Caco-2 (cell line): ENCODE data around the gene TRIO. TPM values are rescaled to one million over a fixed set of nuclear protein-coding genes. Genes with fewer than 3 reads are reported as not detected.

ENCODE experiments used
- BruUV-seq: library from RNA; stranded (reverse); fragments of 400-500 nt; replicated peaks from 2 replicates; lab custom pipeline; 2021; lab: Mats Ljungman, UMichigan
- CTCF ChIA-PET: fragments of 300-600 bp; sonication (Branson Sonifier 250); formaldehyde crosslinking; loops from one replicate; lab custom pipeline; 2022; ENCODE audit warnings: antibody characterized with exemption; lab: Charles Lee
- POLR2A ChIA-PET: fragments of 300-600 bp; sonication (Branson Sonifier 250); formaldehyde crosslinking; loops from one replicate; lab custom pipeline; 2022; ENCODE audit warnings: antibody characterized with exemption; lab: Charles Lee
- DNase-seq, 2 experiments: peaks; one replicate each; pipeline versions ENCODE4 v3.0.0 to v3.0.0-alpha.2; 2020 to 2022
- H3K27me3 ChIP-seq: replicated peaks from 2 replicates; pipeline ENCODE4 v1.6.0; 2011; ENCODE audit warnings: low read length; ENCODE audit not compliant: control insufficient read depth, insufficient read depth
- H3K36me3 ChIP-seq: 2 replicates; pipeline ENCODE4 v1.5.1; 2011; ENCODE audit warnings: low read length; ENCODE audit not compliant: control insufficient read depth, insufficient read depth
- H3K4me1 ChIP-seq: fragments of 250-450 bp; sonication (Bioruptor Pico); 2 replicates; pipeline ENCODE4 v1.5.1; 2020; ENCODE audit warnings: mild to moderate bottlenecking
- H3K4me3 ChIP-seq: 2 replicates; pipeline ENCODE4 v1.5.1; 2011; ENCODE audit warnings: low read depth, mild to moderate bottlenecking, control low read depth, low read length
- H3K9me3 ChIP-seq: fragments of 250-450 bp; sonication (Bioruptor Pico); 2 replicates; pipeline ENCODE4 v1.5.1; 2020; ENCODE audit warnings: mild to moderate bottlenecking, moderate library complexity
- H3K27ac Mint-ChIP-seq: one replicate; pipeline ENCODE4 v1.8.0; 2022; ENCODE audit warnings: mixed read lengths; ENCODE audit not compliant: unreplicated experiment
- H3K27me3 Mint-ChIP-seq: one replicate; pipeline ENCODE4 v1.8.0; 2022; ENCODE audit warnings: mixed read lengths; ENCODE audit not compliant: insufficient read depth, unreplicated experiment
- H3K36me3 Mint-ChIP-seq: one replicate; pipeline ENCODE4 v1.8.0; 2022; ENCODE audit warnings: mild to moderate bottlenecking, mixed read lengths; ENCODE audit not compliant: insufficient read depth, unreplicated experiment
- H3K4me1 Mint-ChIP-seq: one replicate; pipeline ENCODE4 v1.8.0; 2022; ENCODE audit warnings: low read depth, mixed read lengths; ENCODE audit not compliant: unreplicated experiment
- H3K4me3 Mint-ChIP-seq: one replicate; pipeline ENCODE4 v1.8.0; 2022; ENCODE audit warnings: mild to moderate bottlenecking, moderate library complexity, mixed read lengths; ENCODE audit not compliant: unreplicated experiment
- H3K9me3 Mint-ChIP-seq: one replicate; pipeline ENCODE4 v1.8.0; 2022; ENCODE audit warnings: mixed read lengths; ENCODE audit not compliant: unreplicated experiment
- CTCF ChIP-seq, 2 experiments: fragments of 200-600 bp in 1 of 2; IDR thresholded peaks; 1 replicate in 1 of 2; 2 replicates in 1 of 2; pipeline versions ENCODE4 v1.5.1 to v1.8.0; 2011 to 2022; ENCODE audit warnings: antibody characterized with exemption in 1 of 2, control low read depth in 1 of 2, inconsistent platforms in 1 of 2, low read depth in 1 of 2, low read length in 1 of 2, mild to moderate bottlenecking in 1 of 2, moderate library complexity in 1 of 2; ENCODE audit not compliant: insufficient read depth in 1 of 2, severe bottlenecking in 1 of 2, unreplicated experiment in 1 of 2
- intact Hi-C: fragments of 100-400 bp; cut with micrococcal nuclease; formaldehyde crosslinking; loops from one replicate; pipeline ENCODE4 v1.10.0; 2022; ENCODE audit not compliant: unreplicated experiment
- total RNA-seq: library from RNA; stranded (reverse); gene quantifications from 2 replicates; pipeline ENCODE4 v1.2.3, GENCODE V29; 2022

The TRIO gene
- total RNA-seq, 1 experiment from 2014 or later, result 92.0 TPM

- Histone ChIP-seq H3K36me3 (no peaks in the 10 kb centered on the region), H3K27me3 (no peaks in the 10 kb centered on the region), H3K4me1 (peaks cover 24% of the 10 kb centered on the region), H3K9me3 (no peaks in the 10 kb centered on the region), H3K4me3 (no peak overlapping the region)
- peaks cover 11% of the 10 kb centered on the region for H3K36me3 Mint-ChIP-seq
- no peak for TF ChIP-seq CTCF (IDR thresholded peaks at IDR 0.05; ENCODE audit: insufficient read depth in 1 of 2, low read depth in 1 of 2, low read length in 1 of 2, severe bottlenecking in 1 of 2, unreplicated experiment in 1 of 2)
- peaks cover 36% of the 10 kb centered on the region for H3K4me1 Mint-ChIP-seq
- H3K4me3 Mint-ChIP-seq, result no peak overlapping the region
- no peak overlapping the region for H3K27ac Mint-ChIP-seq
- intact Hi-C loops, result no loop called here
- ChIA-PET CTCF (interaction anchor here (0.6 kb wide), 1 partner anchor 59 kb away, joined by 3 read pairs; no protein-coding TSS in a partner anchor), POLR2A (no interaction called here)
- BruUV-seq, result no TSS peak
- H3K9me3 Mint-ChIP-seq, result no peaks in the 10 kb centered on the region
- no peaks in the 10 kb centered on the region for H3K27me3 Mint-ChIP-seq
- DNase-seq, result no peak
These were observed 130.1 kb downstream of the TRIO start for GRCh38 chr5:14273207-14273767.

DNA sequence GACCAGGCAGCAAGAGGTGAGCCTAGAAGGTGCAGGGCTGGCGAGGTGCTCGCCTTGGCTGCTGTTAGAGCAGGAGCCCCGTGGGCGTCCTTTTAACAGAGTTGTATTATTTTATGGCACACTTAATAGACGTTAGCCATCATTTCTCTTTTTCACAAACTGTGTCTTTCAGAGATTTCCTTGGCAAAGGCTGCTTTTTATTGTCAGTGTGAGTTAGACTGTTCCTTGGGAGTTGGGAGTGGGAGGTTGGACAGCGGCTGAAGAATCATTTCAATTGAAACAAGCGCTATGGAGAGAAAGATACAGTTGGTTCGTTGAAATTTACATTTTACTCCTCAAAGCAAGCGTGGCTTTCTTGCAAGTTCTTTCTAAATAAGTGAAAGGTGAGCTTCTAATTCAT lies 133.2 kb downstream of the TRIO start:
- peaks cover 7% of the 10 kb centered on the region for H3K4me1 ChIP-seq
- peaks cover 26% of the 10 kb centered on the region for H3K36me3 Mint-ChIP-seq
- TF ChIP-seq CTCF (IDR thresholded peaks at IDR 0.05; ENCODE audit: insufficient read depth in 1 of 2, low read depth in 1 of 2, low read length in 1 of 2, severe bottlenecking in 1 of 2, unreplicated experiment in 1 of 2), result no peak
- no peaks in the 10 kb centered on the region for H3K27me3 Mint-ChIP-seq
- no peak overlapping the region for H3K4me3 Mint-ChIP-seq
- intact Hi-C loops, result no loop called here
- ChIA-PET CTCF (interaction anchor here (0.6 kb wide), 1 partner anchor 11 kb away, joined by 3 read pairs; no protein-coding TSS in a partner anchor), POLR2A (no interaction called here)
- H3K27me3 ChIP-seq, result no peaks in the 10 kb centered on the region
- no peaks in the 10 kb centered on the region for H3K9me3 Mint-ChIP-seq
- no peaks in the 10 kb centered on the region for H3K36me3 ChIP-seq
- DNase-seq, result no peak
- H3K9me3 ChIP-seq, result no peaks in the 10 kb centered on the region
- no peak overlapping the region for H3K27ac Mint-ChIP-seq
- BruUV-seq, result no TSS peak
- H3K4me1 Mint-ChIP-seq, result peaks cover 33% of the 10 kb centered on the region
- H3K4me3 ChIP-seq, result no peak overlapping the region

DNA sequence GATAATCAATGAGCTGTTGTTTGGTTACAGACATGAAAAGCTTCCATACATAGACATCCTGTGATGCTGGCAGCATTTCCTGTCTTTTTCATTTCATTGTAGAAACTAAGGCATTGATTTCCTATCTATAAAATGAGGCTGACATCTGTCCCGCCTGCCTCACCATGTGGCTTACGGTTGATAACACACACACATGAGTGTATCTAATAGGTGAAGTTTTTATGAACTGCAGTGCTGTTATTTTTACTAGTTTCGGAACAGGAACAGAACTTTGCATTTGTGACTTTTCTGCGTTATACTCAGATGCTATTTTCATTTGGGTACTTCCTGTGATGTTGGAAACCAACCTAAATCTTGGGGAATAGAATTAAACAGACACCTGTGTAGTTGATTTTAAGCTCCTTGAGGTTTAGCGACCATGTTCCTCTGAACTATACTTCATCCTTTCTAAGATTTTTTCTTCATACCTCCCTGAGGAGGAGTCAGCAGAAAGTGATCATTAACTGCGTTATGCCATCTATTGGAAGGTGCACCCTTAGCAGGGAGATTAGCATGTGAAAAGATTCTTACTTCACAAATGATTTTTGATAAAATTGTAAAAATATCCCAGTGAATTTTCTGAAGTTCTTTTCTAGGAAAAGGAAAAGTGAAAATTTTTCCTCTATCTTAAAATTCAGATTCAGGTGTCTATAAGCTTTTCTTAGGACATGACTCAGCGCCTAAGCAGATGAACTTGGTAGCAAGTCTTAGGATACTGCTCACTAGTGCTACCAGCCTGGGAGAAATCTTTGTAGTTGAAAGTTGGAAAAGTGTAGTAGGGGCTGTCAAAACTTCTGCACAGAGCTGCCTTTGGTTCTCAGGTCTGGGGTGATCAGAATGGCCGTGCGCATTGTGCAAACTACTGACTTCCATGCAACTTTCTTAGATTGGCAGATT lies 134.5 kb downstream of the TRIO start:
- no TSS peak for BruUV-seq
- no peak overlapping the region for H3K27ac Mint-ChIP-seq
- no peaks in the 10 kb centered on the region for H3K9me3 Mint-ChIP-seq
- H3K4me1 Mint-ChIP-seq, result peaks cover 26% of the 10 kb centered on the region
- Histone ChIP-seq H3K9me3 (no peaks in the 10 kb centered on the region), H3K36me3 (no peaks in the 10 kb centered on the region), H3K27me3 (no peaks in the 10 kb centered on the region), H3K4me1 (peaks cover 7% of the 10 kb centered on the region), H3K4me3 (no peak overlapping the region)
- POLR2A ChIA-PET, result no interaction called here
- no peak overlapping the region for H3K4me3 Mint-ChIP-seq
- TF ChIP-seq CTCF (IDR thresholded peaks at IDR 0.05; ENCODE audit: insufficient read depth in 1 of 2, low read depth in 1 of 2, low read length in 1 of 2, severe bottlenecking in 1 of 2, unreplicated experiment in 1 of 2), result no peak
- peaks cover 25% of the 10 kb centered on the region for H3K36me3 Mint-ChIP-seq
- intact Hi-C loops, result no loop called here
- no peaks in the 10 kb centered on the region for H3K27me3 Mint-ChIP-seq
- CTCF ChIA-PET, result no interaction called here
- no peak for DNase-seq
